NCI-H69 (cell line): ENCODE data around the gene NKD1.
A peak's percentile ranks its signal among the peaks of the same experiment; 100 is the strongest.

Experiments used
- DNase-seq: peaks from one replicate; lab custom pipeline; 2025; lab: John Stamatoyannopoulos, UW

NKD1 gene

DNA sequence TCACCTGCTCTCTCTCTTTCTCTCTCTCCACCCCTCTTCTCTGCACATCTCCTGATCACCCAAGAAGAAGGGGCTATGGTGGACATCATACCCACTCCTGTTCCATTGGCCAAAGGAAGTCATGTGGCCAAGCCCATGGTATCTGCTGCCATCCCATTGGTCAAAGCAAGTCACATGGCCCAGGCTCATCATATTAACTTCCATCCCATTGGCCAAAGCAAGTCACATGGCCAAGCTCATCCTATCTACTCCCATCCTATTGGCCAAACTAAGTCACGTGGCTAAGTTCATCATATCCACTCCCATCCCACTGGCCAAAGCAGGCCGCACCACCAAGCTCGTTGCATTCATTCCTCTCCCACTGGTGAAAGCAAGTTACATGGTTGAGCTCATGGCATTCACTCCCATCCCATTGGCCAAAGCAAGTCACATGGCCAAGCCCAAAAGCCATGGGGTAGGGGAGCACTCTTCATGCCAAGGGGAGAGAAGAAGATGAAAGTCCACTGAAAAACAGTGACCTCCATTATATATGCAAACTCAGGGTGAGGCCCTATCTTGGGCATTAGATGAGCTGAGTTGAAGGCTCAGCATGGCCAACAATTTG is 103.7 kb downstream of the NKD1 start:
- no peak for DNase-seq

DNA sequence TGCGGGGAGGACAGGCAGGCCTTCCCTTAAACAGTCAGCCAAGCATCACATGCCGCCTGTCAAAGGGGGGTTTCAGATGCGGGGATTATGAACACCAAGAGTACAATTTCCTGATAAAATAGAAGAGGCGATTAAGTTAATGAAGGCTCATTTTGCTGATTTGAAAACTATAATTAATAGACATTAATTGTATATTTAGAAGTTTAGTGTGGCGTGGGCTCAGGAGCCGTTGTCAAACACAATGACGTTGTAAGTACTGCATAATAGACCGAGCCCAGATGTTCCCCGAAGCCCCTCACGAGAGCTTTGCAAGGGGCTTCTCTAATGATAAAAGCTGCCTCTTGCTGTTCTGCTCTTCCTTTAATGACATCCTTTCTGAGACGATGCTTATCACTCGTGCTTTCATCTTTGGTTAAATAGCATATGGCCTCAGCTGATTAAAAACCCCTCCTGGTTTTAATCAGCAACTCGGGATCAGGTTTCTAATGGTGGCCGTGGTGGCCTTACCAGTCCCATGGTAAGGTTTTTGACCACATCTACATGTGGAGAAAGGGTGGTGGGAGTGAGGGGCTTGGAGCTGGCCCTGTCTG is 104.7 kb downstream of the NKD1 start:
- no peak for DNase-seq

DNA sequence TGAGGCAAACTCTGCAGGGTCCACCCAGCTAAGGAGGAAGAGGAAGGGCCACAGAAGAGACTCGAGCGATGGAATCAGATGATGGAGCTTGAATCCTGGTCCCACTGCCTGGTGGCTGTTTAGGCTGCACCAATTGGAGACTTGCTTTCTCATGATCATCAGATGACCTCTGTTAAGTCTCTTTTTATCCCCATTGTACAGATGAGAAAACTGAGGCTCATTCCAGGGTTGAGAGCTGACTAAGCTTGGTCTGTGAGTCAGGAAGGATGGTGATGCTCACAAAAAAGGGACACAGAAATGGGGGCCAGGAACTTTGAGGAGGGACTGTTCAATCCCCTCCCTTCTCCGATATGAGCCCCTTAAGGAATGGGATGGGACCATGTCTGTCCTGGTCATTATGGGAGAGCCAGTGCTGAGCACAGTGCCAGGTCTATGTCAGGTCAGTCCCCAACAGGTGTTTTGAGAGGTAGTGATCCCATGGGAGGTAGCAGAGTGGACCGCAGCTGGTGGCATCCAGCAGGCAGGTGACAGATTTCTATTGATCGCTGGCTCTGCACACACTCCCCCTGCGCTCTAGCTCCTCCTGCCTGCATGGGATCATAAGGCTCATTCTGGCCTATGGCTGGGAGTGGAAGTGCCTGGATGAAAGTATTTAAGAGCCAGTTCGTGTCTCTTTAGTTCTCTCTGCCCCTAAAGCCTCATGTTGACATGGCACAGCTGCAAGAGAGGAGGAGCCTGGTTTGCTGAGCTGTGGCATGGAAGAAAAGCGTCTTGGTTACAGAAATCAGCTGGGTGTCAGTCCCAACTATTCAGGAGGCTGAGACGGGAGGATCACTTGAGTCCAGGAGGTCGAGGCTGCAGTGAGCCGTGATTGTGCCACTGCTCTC is 105.7 kb downstream of the NKD1 start:
- peak; percentile 7 for DNase-seq

DNA sequence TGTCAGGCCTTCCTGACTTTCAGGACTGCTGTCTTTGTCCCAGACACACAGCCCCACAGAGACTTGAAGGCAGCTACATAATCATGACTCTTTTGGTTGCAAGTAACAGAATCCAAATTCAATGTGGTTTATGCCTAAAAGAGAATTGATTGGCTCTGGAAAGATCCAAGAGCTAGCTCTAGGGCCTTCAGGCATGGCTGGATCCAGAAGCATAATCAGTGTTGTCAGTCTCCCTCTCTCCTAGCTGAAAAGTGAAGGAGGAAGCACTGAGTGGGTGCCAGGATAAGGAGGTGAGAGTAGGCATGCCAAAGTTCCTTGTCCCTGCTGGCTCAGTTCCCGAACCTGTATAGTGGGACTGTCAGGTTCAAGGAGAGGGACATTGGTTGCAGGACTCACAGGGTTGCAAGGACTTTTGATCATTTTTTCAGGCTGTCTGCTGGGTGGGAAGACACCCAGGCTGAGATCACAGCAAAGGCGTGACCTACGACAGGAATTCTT is 107.4 kb downstream of the NKD1 start:
- DNase-seq, result no peak

DNA sequence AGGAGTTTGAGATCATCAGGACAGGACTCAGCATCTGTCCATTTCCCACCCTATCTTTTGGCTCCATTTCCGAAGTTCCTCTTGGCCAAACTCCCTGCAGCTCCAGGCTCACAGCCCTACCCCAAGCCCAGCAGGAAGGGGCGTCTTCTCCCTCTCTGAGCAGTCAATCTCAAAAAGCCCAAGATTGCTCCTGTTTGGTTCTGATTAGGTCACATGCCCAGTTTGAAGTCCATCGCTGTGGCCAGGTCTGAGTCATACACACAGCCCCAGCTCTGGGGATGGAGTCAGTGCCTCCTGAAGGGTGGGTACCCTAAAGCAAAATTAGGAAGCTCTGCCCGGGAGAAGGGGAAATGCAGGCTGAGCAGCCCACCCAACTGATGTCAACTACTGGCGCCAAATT is 109.0 kb downstream of the NKD1 start:
- DNase-seq, result no peak

DNA sequence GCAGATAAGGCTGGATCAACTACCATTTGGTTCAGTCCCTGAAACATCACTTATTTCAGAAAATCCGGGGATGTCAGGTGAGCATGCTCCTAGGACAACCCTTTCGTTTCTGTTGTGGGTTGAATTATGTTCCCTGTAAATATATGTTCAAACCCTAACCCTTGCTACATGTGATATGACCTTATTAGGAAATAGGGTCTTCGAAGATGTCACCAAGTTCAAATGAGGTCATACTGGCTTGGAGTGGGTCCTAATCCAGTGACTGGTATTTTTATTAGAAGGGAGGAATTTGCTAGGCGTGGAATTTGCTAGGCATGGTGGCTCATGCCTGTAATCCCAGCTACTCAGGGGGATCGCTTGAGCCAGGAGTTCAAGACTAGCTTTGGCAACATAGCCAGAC is 111.6 kb downstream of the NKD1 start:
- DNase-seq, result no peak

DNA sequence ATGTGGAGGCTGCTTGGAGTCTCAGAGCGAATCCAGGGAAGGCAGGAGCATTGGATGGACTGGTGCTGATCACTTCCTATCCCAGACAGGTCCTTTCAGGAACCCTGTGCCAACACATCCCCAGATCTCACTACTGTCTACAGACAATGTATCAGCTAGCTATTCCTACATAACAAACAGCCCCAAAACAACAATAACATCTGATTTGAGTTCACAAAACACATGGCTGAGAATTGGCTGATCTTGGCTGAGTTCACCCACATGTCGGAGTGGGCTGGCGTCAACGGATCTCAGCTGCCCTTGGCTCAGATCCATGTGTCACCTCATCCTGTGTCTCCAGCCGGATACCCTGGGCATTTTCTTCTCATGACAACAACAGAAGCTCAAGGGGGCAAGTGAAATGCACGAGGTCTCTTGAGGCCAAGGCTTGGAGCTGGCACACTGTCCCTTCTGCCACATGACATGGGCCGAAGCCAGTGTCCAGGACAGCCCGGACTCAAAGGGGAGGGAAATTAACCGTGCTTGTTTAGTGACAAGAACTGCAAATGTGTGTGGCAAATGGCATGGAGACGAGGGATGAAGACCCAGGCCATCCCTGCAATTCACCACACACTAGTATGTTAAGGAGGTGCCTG is 114.2 kb downstream of the NKD1 start:
- DNase-seq, result no peak

DNA sequence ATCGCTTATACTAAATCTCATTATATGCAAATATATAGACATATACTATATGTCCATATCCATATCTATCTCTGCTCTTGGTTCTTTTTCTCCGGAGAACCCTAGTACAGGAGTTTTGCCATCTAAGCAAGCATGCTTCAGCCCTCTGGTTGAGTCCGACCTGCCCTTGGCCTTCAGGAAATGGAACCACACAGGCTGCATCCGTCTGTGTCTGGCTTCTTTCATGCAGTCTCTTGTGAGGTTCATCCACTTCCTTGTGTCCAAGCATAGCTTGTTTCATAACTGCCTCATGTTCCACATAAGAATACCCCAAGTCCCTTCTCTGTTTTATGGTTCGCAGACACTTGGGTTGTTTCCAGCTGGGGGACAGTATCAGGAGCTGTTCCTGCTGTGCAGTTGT is 116.1 kb downstream of the NKD1 start:
- DNase-seq, result no peak

DNA sequence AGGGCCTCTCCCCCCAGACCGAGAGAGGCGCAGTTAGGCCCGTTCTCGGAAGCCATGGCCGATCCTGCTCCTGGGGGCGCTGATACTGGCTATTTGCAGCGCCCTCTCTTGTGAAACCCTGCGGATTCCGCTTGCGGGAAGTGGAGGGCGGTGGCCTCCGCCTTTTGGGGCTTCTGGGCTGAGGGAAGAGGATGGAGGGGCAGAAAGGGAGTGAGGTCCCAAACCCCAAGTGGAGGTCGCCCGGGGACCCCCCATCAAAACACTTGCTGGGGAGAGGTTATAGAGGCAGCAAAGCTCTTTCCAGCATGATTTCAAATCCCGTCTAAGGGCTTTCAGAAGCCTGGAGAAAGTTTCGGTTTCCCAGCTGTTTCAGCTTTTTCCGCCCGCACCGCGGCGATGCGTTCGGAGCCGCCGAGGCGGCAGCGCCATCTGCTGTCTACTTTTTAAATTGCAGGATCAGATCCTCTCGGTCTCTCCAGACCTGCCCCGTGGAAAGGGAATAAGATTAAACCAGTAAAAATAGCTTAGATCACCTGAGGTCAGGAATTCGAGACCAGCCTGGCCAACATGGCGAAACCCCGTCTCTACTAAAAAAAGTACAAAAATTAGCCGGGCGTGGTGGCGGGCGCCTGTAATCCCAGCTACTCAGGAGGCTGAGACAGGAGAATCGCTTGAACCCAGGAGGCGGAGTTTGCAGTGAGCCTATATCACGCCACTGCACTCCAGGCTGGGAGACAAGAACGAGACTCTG is 117.1 kb downstream of the NKD1 start:
- DNase-seq, result peak; percentile 49

DNA sequence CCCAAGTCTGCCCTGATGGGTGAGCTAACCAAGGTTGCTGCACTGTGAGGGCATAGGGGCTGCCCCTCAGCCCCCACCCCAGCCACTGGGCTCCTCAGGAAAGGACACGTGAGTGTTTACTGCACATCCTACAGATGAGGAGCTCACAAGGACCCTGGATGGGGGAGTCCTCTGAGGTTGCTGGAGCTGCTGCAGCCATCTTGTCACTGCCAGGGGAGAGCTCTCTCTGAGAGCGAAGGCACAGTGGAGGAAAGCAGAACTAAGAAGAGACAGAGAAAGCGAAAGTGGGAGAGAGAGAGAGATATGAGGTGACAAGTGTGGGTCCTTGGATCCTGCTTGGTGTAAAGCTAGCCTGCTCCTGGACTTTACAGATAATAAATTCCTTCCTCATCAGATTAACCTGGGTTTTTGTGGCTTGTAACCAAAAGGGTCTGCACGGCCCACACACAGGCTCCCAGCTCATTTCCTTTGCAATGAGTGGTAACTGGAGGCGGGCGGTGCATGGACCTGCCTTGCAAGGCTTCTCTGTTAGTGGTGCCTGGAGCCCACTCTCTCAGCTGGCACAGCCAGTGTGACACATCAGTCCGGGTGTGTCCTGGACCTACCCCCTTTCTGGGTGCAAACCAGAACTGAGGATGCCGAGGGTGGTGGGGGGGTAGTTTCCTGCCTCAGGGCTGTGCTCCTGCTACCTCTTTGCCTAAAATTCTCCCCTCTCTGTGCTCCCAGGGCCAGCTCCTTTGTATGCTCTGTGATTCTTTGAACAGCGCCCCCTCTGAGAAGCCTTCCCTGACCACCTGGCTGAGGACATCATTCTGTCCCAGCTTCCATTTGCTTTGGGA is 118.7 kb downstream of the NKD1 start:
- DNase-seq, result no peak

DNA sequence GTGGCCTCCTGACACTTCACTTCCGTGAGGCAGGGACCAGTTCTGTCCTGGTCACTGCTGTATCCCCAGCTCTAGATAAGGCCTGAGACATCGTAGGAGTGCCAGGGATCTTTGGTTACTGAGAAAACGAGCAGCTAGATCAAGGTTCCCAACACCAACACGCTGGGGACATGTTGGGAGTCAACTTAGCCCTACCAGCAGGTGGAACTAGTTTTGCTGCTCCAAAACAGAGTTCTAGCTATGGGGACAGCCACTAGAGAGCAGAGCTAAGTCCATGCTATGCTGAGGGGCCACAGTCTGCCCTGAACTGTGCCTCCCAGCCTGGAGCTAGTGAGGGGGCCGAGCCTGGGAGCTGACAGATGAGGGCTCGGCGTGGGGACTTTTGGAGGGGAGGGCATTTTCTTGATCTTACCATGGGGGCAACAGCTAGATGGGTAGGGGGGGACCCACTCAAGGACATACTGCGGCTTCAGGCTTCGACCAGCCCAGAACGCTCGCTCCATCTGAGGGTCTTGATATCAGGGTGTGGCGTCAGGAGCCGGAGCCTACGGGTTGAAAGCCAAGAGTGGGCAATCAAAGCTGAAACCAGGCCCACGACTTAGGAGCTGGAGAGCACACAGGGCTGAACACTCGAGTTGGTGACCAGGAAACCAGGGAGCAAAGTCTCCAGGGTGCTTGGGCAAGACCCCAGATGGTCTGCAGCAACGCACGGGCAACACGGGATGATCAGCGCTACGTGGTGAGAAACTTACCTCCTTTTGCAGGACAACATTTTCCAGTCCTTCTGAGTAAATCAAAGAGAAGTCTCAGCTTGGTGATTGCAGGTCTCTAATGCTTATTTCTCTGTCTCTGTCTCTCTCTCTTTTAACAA is 119.5 kb downstream of the NKD1 start:
- DNase-seq, result no peak

DNA sequence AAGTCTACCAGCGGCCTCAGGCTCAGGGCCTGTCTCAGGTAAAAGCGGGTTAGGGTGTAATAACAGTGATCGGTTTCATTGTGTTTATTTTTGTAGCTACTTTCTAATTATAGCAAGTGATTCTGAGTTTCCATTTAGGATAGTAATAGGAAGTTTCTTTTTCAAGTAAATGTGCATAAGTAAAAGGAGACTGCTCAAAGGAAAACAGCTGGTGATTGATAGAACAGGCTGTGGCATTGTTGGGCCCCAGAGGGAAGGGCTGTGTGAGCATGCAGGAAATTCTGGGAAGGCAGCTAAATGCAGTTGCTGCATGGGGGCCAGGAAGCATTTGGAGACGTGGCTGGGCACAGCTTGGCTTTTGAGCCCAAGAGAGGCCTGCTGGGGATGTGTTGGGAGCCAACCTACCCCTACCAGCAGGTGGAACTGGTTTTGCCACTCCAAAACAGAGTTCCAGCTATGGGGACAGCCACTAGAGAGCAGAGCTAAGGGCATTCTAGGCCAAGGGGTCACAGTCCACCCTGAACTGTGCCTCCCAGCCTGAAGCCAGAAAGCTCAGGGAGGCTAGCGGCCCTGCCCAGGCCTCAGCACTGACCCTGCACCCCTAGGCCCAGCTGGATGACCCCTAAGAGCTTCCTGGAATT is 120.3 kb downstream of the NKD1 start:
- DNase-seq, result peak; percentile 33

DNA sequence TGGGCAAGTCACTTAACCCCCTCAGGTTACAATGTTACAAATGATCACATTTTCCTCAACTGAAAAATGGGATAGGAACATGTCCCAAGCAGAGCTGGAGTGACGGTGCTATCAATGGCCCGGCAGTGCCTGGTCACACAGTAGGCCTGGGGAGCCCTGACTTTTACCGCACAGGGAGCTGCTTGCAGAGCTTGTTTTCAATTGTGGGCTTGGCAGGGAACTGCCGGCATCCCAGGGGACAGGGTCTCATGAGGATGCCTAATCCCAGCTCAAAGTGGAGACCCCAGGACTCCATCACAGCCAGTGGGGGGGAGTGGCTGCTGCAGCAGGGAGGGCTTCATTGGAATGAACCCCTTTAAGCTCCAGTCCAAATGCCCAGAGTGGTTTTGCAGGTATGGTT is 121.5 kb downstream of the NKD1 start:
- no peak for DNase-seq

DNA sequence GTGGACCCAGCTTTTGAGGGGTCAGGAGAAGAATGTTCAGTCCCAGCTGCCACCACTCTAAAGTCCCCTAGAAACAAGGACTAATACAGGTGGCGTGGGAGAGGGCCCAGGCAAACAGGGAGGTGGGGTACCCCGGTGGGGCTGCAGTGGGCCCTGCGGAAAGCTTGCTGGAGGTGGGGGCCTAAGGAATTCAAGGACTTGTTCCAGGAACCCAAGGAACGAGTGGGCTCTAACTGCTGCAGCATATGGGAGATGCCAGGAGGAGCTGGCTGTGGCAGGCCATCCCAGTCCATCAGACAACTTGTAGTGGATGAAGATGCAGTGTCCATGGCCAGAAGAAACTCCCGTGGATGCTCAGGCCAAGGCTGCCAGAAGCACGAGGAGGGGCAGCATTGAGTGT is 122.3 kb downstream of the NKD1 start:
- DNase-seq, result no peak

DNA sequence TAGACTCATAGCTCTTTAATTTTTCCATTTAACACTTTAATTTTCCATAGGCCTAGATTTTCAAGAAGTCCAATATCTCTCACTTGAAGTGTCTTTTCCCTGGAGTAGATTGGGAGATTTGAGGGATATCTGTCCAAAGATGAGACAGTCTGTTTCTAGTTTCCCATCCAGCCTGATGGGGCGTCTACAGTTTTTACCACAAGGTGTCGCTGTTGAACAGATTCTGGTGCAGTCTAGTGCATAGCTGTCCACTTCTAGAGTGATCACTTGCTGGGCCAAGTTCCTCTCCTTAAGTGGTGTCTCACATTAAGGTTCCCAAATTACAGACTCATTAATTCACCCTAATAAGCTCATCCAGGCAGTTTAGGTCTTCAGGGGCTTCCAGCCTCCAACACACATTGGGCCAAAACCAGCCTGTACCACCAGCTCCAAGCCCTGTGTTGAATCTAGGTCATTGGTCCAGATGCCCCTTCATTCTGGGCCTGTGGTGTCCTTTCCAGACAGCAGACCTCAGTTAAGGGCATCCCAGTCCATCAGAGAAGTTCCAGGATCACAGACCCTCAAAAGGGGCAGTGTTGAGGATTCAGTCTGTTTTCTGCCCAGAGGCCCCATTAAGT is 123.6 kb downstream of the NKD1 start:
- peak; percentile 4 for DNase-seq

DNA sequence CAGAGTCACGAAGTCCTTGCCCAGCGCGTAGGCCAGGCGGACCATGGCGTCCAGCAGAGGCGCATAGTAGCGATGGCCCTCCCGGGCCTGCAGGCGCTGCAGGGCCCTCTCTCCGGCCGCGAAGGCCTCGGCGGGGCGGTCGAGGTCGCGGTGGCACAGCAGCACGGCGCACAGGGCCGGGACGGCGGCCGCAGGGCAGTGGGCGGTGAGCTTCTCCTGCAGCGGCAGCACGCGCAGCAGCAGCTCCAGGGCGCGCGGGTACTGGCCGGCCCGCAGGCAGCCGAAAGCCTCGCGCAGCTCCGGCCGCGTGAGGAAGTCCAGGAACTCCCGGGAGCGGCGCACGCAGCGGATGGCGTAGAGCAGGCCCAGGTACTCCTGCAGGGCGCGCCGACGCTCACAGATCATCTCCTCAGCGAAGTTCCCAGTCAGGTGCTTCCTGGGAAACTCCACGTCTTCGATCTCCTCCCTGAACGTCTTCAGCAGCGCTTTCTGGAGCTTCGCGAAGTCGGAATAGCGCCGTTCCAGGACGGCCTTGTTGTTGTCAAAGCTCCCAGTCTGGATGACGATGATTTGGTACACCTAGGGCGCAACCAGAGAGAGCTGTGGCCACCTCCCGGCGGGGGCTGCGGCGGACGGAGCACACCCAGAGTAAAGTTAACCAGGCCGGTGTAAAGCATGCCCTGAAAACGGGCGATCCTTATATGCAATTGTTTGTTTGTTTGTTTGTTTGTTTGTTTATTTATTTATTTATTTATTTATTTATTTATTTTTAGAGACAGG is 125.5 kb downstream of the NKD1 start:
- no peak for DNase-seq

DNA sequence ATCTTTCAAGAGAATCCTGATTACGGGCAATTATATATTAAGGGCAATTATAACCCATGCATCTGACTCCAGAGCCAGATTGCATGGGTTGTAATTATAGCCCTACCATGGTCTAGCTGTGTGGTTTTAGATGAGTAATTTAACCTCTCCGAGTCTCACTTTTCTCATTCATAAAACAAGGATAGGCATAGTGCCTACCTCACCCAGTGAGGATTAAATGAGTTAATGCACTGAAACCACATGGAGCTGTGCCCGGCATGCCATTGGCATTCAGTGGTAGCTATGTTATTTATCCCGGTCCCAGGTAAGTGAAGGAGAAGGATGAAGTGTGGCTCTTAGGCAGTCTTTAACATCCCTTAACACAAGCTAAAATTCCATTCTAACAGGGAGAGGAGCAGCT is 126.6 kb downstream of the NKD1 start:
- peak; percentile 63 for DNase-seq
